ENCODE measurements around the gene ARID3A.

The ARID3A gene

GRCh38 chr19:993831-994393 is 68.1 kb downstream of the ARID3A start:
- FAIRE-seq (no peak), DNase-seq (ENCODE audit: insufficient read length, low spot score) (no peak)
- TF ChIP-seq CTCF (IDR thresholded peaks at IDR 0.05; ENCODE audit: insufficient read depth, missing control alignments) = no peak

- FAIRE-seq = no peak
- TF ChIP-seq CTCF (IDR thresholded peaks at IDR 0.05; ENCODE audit: insufficient read depth, missing control alignments) = no peak
- no peak for DNase-seq (ENCODE audit: insufficient read length, low spot score)
Measured at GRCh38 chr19:994516-994915, 68.7 kb downstream of the ARID3A start.

DNA sequence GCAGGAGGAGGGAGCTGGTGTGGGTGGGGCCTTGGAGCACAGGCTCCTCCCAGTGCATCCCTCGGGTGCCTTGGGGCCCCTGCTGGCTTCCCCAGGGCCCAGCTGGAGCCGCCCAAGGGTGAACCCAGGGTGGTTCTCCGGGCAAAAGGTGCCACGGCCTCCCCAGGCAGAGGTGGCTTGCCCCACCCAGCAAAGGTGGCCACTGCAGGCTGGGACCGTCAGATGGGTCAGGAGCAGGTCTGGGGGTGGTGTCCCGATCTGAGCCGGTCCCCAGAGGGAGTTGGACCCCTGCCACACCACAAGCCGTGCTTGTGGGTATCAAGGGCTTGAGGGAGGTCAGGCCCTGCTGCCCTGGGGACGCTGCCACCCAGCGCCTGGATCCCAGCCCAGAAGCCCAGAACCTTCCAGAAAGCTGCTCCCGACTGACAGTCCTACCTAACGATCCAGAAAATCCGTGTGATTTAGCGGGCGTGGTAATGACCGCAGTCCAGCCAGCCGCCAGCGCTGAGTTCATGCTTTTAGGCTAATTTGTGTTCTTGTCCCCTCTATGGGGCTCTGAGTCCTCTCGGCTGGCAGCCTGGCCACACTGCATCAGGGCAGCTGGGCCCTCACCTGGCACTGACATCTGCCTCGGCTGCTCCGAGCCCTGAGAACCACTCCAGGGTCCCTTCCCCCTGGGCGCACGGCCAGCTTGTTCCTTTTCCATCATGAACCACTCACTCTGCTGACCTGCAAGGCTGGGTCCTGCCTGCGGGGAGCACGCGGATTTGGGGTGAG is 69.4 kb downstream of the ARID3A start:
- TF ChIP-seq CTCF (IDR thresholded peaks at IDR 0.05; ENCODE audit: insufficient read depth, missing control alignments) = no peak
- FAIRE-seq (no peak), DNase-seq (ENCODE audit: insufficient read length, low spot score) (no peak)

DNA sequence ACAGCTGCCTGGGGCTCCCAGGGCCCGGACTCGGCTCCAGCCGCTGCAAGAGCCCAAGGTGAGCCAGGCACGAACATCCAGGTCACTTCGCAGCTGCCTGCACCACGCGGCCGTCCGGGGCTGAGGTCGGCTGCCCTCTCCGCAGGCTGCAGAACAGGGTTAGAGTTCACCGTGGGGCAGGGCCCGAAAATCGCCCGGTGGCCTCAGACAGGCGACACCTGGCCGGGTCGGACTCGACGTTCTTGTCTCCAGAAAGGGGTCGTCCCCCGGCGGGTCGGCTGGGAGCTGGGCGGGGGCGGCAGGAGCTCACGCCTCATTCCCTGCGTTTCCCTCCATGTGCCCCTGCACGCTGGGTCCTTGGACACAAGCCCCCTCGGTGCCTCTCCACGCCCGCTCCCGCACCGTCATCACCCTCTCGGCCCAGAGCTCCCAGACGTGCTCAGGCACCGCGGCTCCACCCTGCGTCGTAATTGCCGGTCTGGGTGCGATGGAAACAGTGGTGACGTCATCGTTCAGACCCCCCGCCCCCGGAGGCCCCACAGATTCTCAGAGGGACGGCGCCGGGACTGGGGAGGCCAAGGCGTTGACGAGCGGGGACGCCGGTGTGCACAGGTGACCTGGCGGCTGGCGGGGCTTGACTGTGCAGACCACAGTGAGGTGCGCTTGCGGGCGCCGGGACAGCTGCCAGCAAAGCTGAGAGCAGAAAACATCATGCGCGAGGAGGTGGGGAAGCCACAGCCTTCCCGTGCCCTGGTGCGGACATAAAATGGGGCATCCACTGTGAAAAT is 70.4 kb downstream of the ARID3A start:
- FAIRE-seq (no peak), DNase-seq (ENCODE audit: insufficient read length, low spot score) (peak; percentile 95)
- no peak for TF ChIP-seq CTCF (IDR thresholded peaks at IDR 0.05; ENCODE audit: insufficient read depth, missing control alignments)

- no peak for FAIRE-seq
- TF ChIP-seq CTCF (IDR thresholded peaks at IDR 0.05; ENCODE audit: insufficient read depth, missing control alignments) = no peak
- no peak for DNase-seq (ENCODE audit: insufficient read length, low spot score)
Measured at GRCh38 chr19:998064-998463, 72.2 kb downstream of the ARID3A start.

- DNase-seq (ENCODE audit: insufficient read length, low spot score) = no peak
- no peak for TF ChIP-seq CTCF (IDR thresholded peaks at IDR 0.05; ENCODE audit: insufficient read depth, missing control alignments)
- FAIRE-seq = no peak
Measured at GRCh38 chr19:999379-999719, 73.5 kb downstream of the ARID3A start.
